ENCODE results near the gene ADAT1.

Gene ADAT1

DNA sequence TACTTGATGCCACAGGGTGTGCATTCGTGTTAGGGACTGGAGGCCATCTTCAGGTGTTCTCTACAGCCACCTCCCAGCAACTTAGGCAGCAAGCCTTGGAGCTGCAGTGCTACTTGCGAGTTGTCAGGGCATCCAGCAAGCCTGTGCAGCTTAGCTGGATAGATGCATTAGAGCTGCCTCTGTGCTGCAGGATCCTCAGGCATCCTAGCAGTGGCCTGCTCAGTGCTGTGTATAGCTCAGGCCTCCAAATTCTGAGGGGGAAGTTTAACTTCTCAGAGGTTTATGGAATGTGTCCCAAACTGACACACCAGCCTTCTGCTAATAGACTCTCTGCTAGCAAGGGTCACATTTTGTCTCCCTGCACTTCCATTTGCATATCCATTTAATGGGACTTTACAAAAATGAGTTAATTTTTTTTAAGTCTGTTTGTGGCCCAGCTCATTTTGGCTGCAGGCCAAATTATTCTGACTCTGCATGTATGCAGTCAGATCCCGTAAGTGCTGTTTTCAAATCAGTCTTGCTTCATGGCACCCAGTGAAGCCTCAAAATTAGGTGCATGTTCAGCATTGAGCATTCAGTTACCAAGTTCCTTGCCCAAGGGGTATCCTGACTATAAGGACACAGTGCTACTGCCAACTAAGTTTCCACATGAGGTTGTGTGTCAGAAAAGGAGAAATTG lies 50.1 kb downstream of the ADAT1 start:
- DNase-seq, result no peak

DNA sequence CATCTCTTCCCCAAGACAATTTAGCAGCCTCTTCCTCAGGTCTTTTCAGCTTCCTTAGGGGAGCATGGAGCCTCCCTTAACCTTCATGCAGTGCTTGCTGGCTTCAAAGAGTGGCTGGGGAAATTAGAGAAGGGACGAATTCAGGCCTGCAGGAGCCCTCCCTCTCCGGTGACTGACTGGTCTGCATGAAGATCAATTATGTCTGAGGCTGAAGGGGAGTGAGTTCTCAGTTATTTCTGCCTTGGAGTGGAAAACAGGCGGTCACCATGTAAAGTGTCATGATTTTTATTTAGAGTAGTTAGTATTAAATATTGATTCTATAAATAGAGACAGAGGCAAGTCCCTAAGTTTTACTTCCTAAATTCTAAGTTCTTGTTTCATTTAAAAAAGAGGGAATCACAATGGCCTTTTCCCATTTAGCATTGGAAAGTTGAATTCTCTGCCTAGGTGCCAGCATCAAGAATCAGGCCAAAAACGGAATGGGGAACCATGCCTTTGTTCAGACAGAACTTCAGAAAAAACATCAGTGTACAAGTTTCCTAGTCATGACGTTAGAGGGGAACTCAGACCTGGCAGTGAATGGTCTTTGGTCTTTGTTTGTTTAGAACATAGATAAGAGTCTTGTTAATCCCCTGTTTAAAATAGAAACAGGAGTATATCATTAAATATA lies 52.5 kb downstream of the ADAT1 start:
- DNase-seq, result no peak

- DNase-seq, result no peak
Observed at GRCh38 chr16:75567911-75568310, 55.2 kb downstream of the ADAT1 start.

DNA sequence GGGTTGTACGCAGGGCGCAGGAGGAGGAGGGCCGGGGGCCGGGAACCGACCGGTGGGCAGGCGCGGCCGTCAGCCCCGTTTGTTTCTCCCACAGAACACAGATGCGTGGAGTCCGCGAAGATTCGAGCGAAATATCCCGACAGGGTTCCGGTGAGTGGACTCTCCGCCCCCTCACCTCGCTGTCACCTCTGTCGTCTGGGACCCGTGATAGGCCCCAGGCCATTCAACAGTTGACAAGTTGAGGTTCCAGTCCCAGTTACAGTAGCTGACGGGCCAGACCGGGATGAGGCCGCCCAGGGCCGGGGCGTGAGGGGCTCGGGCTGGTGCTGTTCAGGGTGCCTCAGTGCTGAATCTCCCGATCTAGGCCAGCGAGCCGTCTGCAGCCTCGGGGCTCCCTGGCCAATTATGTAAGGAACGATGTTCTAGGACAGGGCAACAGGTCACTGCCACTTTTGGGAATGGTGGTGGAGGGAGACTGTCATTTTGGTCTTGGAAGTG lies 56.3 kb downstream of the ADAT1 start:
- peak in 1 of 2 donors; percentile 6 for DNase-seq

GRCh38 chr16:75566040-75566757 lies 56.9 kb downstream of the ADAT1 start, which contains the start of gene GABARAPL2:
TSS of gene GABARAPL2 (plus strand) at chr16:75566379. CDS start at chr16:75566487, 108 bp downstream.
- DNase-seq, result peak; percentile 89 to 90

- DNase-seq, result no peak
Observed at GRCh38 chr16:75565640-75566039, 57.4 kb downstream of the ADAT1 start.

GRCh38 chr16:75559564-75560372 lies 63.3 kb downstream of the ADAT1 start:
- DNase-seq, result no peak

- DNase-seq, result no peak
Observed at GRCh38 chr16:75558846-75559401, 64.2 kb downstream of the ADAT1 start.

DNA sequence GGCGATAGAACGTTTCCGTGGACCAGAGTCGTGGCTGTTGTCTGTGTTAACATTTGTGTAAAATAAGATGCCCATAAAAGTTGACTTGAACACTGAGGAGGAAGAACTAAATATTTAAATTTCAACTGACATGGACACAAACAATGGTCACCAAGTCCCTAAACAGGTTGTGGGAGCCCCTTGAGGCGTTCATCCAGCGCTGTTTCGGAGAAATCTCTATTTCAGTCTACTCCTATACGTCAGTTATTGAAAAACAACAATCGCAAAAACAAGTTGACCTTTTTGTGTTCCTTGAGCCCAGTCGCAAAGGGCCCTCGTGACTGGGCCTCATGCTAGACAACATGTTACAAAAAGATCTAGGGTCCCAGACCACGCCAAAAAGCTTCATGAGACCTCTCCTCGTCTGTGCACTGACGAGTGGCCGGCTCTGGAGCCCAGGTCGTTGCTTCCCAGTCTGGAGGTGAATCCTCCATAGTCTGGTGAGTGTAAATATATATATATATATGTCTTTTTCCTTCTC lies 66.6 kb downstream of the ADAT1 start:
- DNase-seq, result no peak

- peak; percentile 96 to 98 for DNase-seq
Observed at GRCh38 chr16:75555707-75556430, 67.2 kb downstream of the ADAT1 start, which contains the start of gene TMEM231. TSS of gene TMEM231 (minus strand) at chr16:75556252. CDS start at chr16:75556209, 43 bp downstream.

DNA sequence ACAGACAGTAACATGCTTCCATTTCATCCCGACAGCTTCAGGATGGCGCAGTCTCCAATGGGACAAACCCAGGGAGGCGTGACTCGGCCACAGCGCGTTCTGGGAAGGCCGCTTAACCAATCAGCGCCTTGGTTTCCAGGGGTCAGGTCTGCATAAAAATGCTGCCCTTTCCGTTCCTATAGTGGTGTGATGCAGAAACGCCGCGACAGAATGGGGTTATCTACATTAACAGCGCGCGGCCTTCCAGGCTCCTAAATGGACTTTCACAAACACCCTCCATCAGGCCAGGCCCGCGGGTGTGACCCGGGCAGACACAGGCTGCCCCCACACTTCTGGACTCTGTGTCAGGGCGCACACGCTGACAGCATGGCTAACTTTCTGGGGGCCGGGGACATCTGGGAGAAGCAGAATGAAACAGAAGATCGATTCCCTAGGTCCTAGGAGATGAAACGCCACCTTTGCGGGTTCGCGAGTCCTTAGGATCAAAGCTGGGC lies 67.8 kb downstream of the ADAT1 start:
- peak in 1 of 2 donors; percentile 3 for DNase-seq

DNA sequence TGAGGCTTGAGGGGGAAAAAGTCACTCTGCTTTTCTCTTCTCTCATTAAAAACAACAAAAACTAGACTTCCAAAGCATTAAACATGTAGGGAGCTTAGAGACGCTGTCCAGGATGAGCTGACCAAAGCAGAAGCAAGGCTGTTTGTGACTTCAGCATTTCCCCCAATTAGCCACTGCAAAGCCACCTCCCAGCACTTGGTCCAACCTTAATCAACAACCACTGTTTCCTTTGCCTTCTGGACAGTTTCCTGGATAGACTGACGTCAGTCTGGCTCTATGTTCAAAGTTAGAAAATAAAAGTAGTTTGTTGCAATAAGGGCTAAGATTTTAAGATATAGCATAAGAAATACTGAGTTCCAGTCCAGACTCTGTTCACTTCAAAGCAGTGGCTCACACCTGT lies 70.1 kb downstream of the ADAT1 start:
- DNase-seq, result no peak

- DNase-seq, result peak in 1 of 2 donors; percentile 8
Observed at GRCh38 chr16:75550211-75550662, 72.8 kb downstream of the ADAT1 start.

Data from activated CD4-positive, alpha-beta T cell treated with anti-CD3 and anti-CD28 coated beads for 4 hours (primary cell).